Skeletal muscle satellite cell (primary cell): ENCODE measurements around the gene RYK.
"Not testable (repeated sequence)": the region's sequence is repeated elsewhere in the genome, so short reads cannot be mapped to it uniquely, and the experiment has no call there.

Source experiments
- H3K27me3 ChIP-seq: 2 replicates; pipeline ENCODE4 v1.7.0; 2013; ENCODE audit warnings: low read length; ENCODE audit not compliant: control insufficient read depth, insufficient read depth
- H3K36me3 ChIP-seq: 2 replicates; pipeline ENCODE4 v1.7.0; 2013; ENCODE audit warnings: mild to moderate bottlenecking, control low read depth, low read length; ENCODE audit not compliant: insufficient read depth
- H3K4me1 ChIP-seq: 2 replicates; pipeline ENCODE4 v1.7.0; 2013; ENCODE audit warnings: low read length; ENCODE audit not compliant: control insufficient read depth, insufficient read depth
- H3K4me2 ChIP-seq: 2 replicates; pipeline ENCODE4 v1.7.0; 2013; ENCODE audit warnings: mild to moderate bottlenecking, low read length
- H3K4me3 ChIP-seq: 2 replicates; pipeline ENCODE4 v1.7.0; 2013; ENCODE audit warnings: low read length
- H3K9ac ChIP-seq: 2 replicates; pipeline ENCODE4 v1.7.0; 2013; ENCODE audit warnings: mild to moderate bottlenecking, low read depth, low read length, moderate library complexity
- H3K9me3 ChIP-seq: replicated peaks from 2 replicates; pipeline ENCODE4 v1.7.0; 2013; ENCODE audit warnings: mild to moderate bottlenecking, control low read depth, low read length

RYK gene

GRCh38 chr3:134232951-134233350 is 17.7 kb downstream of the RYK start:
- Histone ChIP-seq H3K4me2 (no peak overlapping the region), H3K9ac (no peak overlapping the region), H3K9me3 (no peaks in the 10 kb centered on the region), H3K36me3 (no peaks in the 10 kb centered on the region), H3K4me3 (no peak overlapping the region), H3K4me1 (peaks cover 47% of the 10 kb centered on the region), H3K27me3 (no peaks in the 10 kb centered on the region)

GRCh38 chr3:134232151-134232550 is 18.5 kb downstream of the RYK start:
- Histone ChIP-seq H3K9me3 (no peaks in the 10 kb centered on the region), H3K36me3 (no peaks in the 10 kb centered on the region), H3K9ac (no peak overlapping the region)

GRCh38 chr3:134231131-134231530 is 19.5 kb downstream of the RYK start:
- Histone ChIP-seq H3K4me1 (peaks cover 30% of the 10 kb centered on the region), H3K4me2 (no peak overlapping the region), H3K9me3 (no peaks in the 10 kb centered on the region), H3K27me3 (no peaks in the 10 kb centered on the region), H3K4me3 (no peak overlapping the region), H3K9ac (no peak overlapping the region), H3K36me3 (no peaks in the 10 kb centered on the region)

More at GRCh38 chr3:134232151-134232550, 18.5 kb downstream of the RYK start:
- Histone ChIP-seq H3K4me1 (peaks cover 40% of the 10 kb centered on the region), H3K4me2 (no peak overlapping the region), H3K27me3 (no peaks in the 10 kb centered on the region), H3K4me3 (no peak overlapping the region)

- Histone ChIP-seq H3K36me3 (no peaks in the 10 kb centered on the region), H3K4me1 (peaks cover 13% of the 10 kb centered on the region), H3K9me3 (no peaks in the 10 kb centered on the region), H3K4me3 (no peak overlapping the region), H3K27me3 (no peaks in the 10 kb centered on the region), H3K9ac (no peak overlapping the region), H3K4me2 (no peak overlapping the region)
Observed at GRCh38 chr3:134229038-134229437, 21.6 kb downstream of the RYK start.

GRCh38 chr3:134228479-134228878 is 22.2 kb downstream of the RYK start:
- H3K4me1 ChIP-seq: peaks cover 12% of the 10 kb centered on the region
- no peak overlapping the region for H3K9ac ChIP-seq
- H3K4me3 ChIP-seq: no peak overlapping the region
- H3K36me3 ChIP-seq: no peaks in the 10 kb centered on the region
- H3K27me3 ChIP-seq: no peaks in the 10 kb centered on the region
- H3K9me3 ChIP-seq: no peaks in the 10 kb centered on the region
- no peak overlapping the region for H3K4me2 ChIP-seq

- Histone ChIP-seq H3K27me3 (no peaks in the 10 kb centered on the region), H3K4me2 (no peak overlapping the region), H3K4me3 (no peak overlapping the region), H3K4me1 (peaks cover 12% of the 10 kb centered on the region), H3K36me3 (no peaks in the 10 kb centered on the region), H3K9ac (no peak overlapping the region), H3K9me3 (no peaks in the 10 kb centered on the region)
Observed at GRCh38 chr3:134228035-134228434, 22.6 kb downstream of the RYK start.

GRCh38 chr3:134224796-134225156 is 25.9 kb downstream of the RYK start:
- not testable (repeated sequence) for H3K4me1 ChIP-seq, H3K4me3 ChIP-seq, H3K9ac ChIP-seq, H3K27me3 ChIP-seq, H3K9me3 ChIP-seq, H3K4me2 ChIP-seq
- peaks cover 12% of the 10 kb centered on the region for H3K36me3 ChIP-seq

- Histone ChIP-seq H3K9me3 (no peaks in the 10 kb centered on the region), H3K4me1 (no peaks in the 10 kb centered on the region), H3K4me3 (no peak overlapping the region), H3K36me3 (peaks cover 12% of the 10 kb centered on the region), H3K27me3 (no peaks in the 10 kb centered on the region), H3K9ac (no peak overlapping the region), H3K4me2 (no peak overlapping the region)
Observed at GRCh38 chr3:134222835-134223234, 27.8 kb downstream of the RYK start.

GRCh38 chr3:134216851-134217250 is 33.8 kb downstream of the RYK start:
- Histone ChIP-seq H3K27me3 (no peaks in the 10 kb centered on the region), H3K4me3 (no peak overlapping the region)

GRCh38 chr3:134216191-134216764 is 34.4 kb downstream of the RYK start:
- Histone ChIP-seq H3K4me2 (no peak overlapping the region), H3K27me3 (no peaks in the 10 kb centered on the region), H3K4me1 (no peaks in the 10 kb centered on the region), H3K4me3 (no peak overlapping the region), H3K9ac (no peak overlapping the region), H3K36me3 (peaks cover 6% of the 10 kb centered on the region), H3K9me3 (no peaks in the 10 kb centered on the region)

More at GRCh38 chr3:134216851-134217250, 33.8 kb downstream of the RYK start:
- H3K9me3 ChIP-seq: no peaks in the 10 kb centered on the region
- H3K9ac ChIP-seq: no peak overlapping the region
- H3K4me1 ChIP-seq: no peaks in the 10 kb centered on the region
- peaks cover 9% of the 10 kb centered on the region for H3K36me3 ChIP-seq
- no peak overlapping the region for H3K4me2 ChIP-seq

- peaks cover 11% of the 10 kb centered on the region for H3K36me3 ChIP-seq
- no peaks in the 10 kb centered on the region for H3K4me1 ChIP-seq
- no peaks in the 10 kb centered on the region for H3K27me3 ChIP-seq
- no peaks in the 10 kb centered on the region for H3K9me3 ChIP-seq
- no peak overlapping the region for H3K4me2 ChIP-seq
- no peak overlapping the region for H3K4me3 ChIP-seq
- no peak overlapping the region for H3K9ac ChIP-seq
Observed at GRCh38 chr3:134214239-134214638, 36.4 kb downstream of the RYK start.

- H3K9me3 ChIP-seq: no peaks in the 10 kb centered on the region
- no peak overlapping the region for H3K9ac ChIP-seq
- peaks cover 21% of the 10 kb centered on the region for H3K36me3 ChIP-seq
- no peaks in the 10 kb centered on the region for H3K27me3 ChIP-seq
- no peak overlapping the region for H3K4me2 ChIP-seq
- no peak overlapping the region for H3K4me3 ChIP-seq
- H3K4me1 ChIP-seq: no peaks in the 10 kb centered on the region
Observed at GRCh38 chr3:134212967-134213665, 37.5 kb downstream of the RYK start.
